Stomach smooth muscle (tissue), 2 donors: Measurements from ENCODE around the gene ZNF436.

Source experiments
- H3K27ac ChIP-seq: one replicate; pipeline ENCODE4 v1.7.0; 2013; ENCODE audit warnings: mild to moderate bottlenecking, low read length, inconsistent platforms
- H3K27me3 ChIP-seq, 2 donors: one replicate each; pipeline ENCODE4 v1.7.0; 2013; ENCODE audit warnings: low read length in 2 of 2; ENCODE audit not compliant: insufficient read depth in 2 of 2, control insufficient read depth in 1 of 2
- H3K36me3 ChIP-seq, 2 donors: one replicate each; pipeline ENCODE4 v1.7.0; 2013; ENCODE audit warnings: low read length in 2 of 2; ENCODE audit not compliant: control insufficient read depth in 2 of 2, insufficient read depth in 2 of 2
- H3K4me1 ChIP-seq: one replicate; pipeline ENCODE4 v1.7.0; 2013; ENCODE audit warnings: low read length; ENCODE audit not compliant: control insufficient read depth, insufficient read depth
- H3K4me3 ChIP-seq, 2 donors: one replicate each; pipeline ENCODE4 v1.7.0; 2013; ENCODE audit warnings: low read length in 2 of 2
- H3K9ac ChIP-seq, 2 donors: one replicate each; pipeline ENCODE4 v1.7.0; 2013; ENCODE audit warnings: low read length in 2 of 2, mild to moderate bottlenecking in 1 of 2
- H3K9me3 ChIP-seq, 2 donors: one replicate each; pipeline ENCODE4 v1.7.0; 2013; ENCODE audit warnings: low read length in 2 of 2; ENCODE audit not compliant: control insufficient read depth in 2 of 2
- donor health status: healthy.
- donor health status: Pancreatic carcinoma.

The ZNF436 gene

GRCh38 chr1:23402286-23403037 is 32.8 kb upstream of the ZNF436 start:
- Histone ChIP-seq H3K4me3 (no peak overlapping the region), H3K27me3 (no peaks in the 10 kb centered on the region), H3K9ac (no peak overlapping the region), H3K27ac (peak overlapping the region; percentile 46), H3K36me3 (peaks cover 10 to 21% of the 10 kb centered on the region in 2 donors), H3K9me3 (no peaks in the 10 kb centered on the region), H3K4me1 (peaks cover 19% of the 10 kb centered on the region)

DNA sequence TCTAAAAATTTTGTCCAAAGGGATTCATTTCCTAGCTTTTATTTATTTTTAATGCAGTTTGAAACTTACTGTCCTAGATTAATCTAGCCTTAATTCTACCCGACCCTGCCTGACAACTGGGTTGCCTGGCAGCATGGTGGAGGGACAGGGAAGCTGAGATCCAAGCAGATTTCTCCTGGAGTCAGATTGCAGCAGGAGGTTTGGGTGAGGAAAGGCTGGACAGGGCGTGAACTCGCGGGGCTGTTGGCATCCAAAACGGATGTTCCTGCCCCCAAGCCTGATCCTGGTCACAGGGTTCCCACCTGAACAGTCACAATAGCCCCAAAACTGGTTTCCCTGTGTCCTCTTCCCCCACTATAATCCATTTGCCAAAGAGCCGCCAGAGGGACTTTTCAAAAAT is 31.7 kb upstream of the ZNF436 start:
- Histone ChIP-seq H3K36me3 (peaks cover 17 to 21% of the 10 kb centered on the region in 2 donors), H3K4me1 (peaks cover 19% of the 10 kb centered on the region), H3K27ac (peak overlapping the region; percentile 49), H3K4me3 (no peak overlapping the region), H3K9ac (peak overlapping the region in 1 of 2 donors; percentile 10), H3K27me3 (no peaks in the 10 kb centered on the region), H3K9me3 (no peaks in the 10 kb centered on the region)

DNA sequence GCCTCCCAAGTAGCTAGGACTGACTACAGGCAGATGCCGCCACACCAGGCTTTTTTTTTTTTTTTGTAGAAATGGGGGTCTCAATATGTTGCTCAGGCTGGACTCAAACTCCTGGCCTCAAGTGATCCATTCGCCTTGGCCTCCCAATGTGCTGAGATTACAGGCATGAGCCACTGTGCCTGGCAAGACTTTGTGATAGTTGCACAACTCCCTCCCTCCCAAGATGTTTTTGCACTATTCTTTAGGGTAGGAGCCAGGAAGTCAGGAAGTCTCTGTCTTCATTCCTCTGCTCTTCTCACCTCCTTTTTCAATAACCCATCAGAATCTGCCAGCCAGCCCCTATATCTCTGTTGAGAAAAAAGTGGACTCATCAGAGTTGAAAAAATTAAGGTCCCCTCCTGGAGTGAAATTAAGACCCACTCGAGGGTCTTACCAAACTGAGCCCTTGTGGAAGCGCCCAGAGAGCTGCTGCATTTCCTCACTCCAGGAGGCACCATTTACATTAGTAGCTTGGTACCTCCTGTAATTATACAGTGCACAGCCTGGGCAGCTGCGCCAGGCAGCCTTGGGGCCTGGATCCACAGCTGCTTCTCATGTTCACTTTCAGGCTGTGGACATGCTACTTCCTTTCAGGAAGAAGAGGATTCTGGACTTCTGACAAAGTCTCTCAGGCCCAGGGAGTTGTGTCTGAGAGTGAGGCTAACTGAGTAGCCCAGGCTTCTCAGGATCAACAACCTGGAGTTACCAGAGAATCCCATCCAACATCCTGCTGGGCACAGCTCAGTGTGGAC is 30.9 kb upstream of the ZNF436 start:
- Histone ChIP-seq H3K27me3 (no peaks in the 10 kb centered on the region), H3K4me3 (no peak overlapping the region), H3K9ac (peak overlapping the region in 1 of 2 donors; percentile 21), H3K9me3 (no peaks in the 10 kb centered on the region), H3K27ac (no peak overlapping the region), H3K4me1 (peaks cover 19% of the 10 kb centered on the region), H3K36me3 (peaks cover 18 to 23% of the 10 kb centered on the region in 2 donors)

DNA sequence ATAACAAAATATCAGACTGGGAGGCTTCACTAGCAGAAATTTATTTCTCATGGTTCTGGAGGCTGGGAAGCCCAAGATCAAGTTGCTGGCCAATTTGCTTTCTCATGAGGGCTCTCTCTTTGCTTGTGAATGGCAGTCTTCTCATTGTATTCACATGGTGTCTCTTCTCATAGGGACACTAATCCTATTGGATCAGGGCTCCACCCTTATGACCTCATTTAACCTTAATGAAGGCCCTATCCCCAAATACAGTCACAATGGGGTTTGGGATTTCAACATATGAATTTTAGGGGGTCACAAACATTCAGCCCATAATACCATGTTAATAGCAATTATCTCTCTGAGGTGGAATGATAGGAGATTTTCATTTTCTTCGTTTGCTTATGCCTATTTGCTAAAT is 29.6 kb upstream of the ZNF436 start:
- Histone ChIP-seq H3K27ac (no peak overlapping the region), H3K9me3 (no peaks in the 10 kb centered on the region), H3K9ac (no peak overlapping the region), H3K4me3 (no peak overlapping the region), H3K4me1 (peaks cover 26% of the 10 kb centered on the region), H3K27me3 (no peaks in the 10 kb centered on the region), H3K36me3 (peaks cover 17 to 25% of the 10 kb centered on the region in 2 donors)

- H3K27ac ChIP-seq = no peak overlapping the region
These were observed 28.3 kb upstream of the ZNF436 start for GRCh38 chr1:23397908-23398307.

GRCh38 chr1:23396380-23396779 is 26.7 kb upstream of the ZNF436 start:
- peaks cover 24% of the 10 kb centered on the region for H3K4me1 ChIP-seq
- H3K4me3 ChIP-seq = no peak overlapping the region
- H3K36me3 ChIP-seq = peaks cover 15 to 20% of the 10 kb centered on the region in 2 donors
- H3K9me3 ChIP-seq = no peaks in the 10 kb centered on the region
- peak overlapping the region; percentile 11 for H3K27ac ChIP-seq
- no peak overlapping the region for H3K9ac ChIP-seq
- no peaks in the 10 kb centered on the region for H3K27me3 ChIP-seq

More at GRCh38 chr1:23397908-23398307, 28.3 kb upstream of the ZNF436 start:
- Histone ChIP-seq H3K4me1 (peaks cover 26% of the 10 kb centered on the region), H3K36me3 (peaks cover 17 to 29% of the 10 kb centered on the region in 2 donors), H3K9me3 (no peaks in the 10 kb centered on the region), H3K9ac (no peak overlapping the region), H3K27me3 (no peaks in the 10 kb centered on the region), H3K4me3 (no peak overlapping the region)

DNA sequence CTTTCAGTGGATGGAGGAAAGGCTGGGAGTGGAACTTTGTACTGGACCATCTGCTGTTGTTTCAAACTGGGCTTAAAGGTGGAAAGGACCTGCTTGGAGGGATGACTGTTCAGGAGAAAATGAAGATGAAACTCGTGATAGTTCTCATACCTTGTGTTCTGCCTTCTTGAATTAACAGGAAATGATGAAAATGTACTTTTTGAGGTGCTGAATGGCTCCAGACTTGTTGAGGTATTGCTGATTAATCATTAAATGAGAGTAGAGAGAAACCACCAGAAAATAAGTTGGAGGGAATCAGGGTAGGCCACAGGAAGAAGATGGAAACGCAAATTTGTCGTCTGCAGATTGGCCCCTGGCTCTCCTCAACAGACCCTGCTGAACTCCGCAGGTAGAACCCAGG is 26.2 kb upstream of the ZNF436 start:
- no peak overlapping the region for H3K9ac ChIP-seq
- peaks cover 24% of the 10 kb centered on the region for H3K4me1 ChIP-seq
- peaks cover 15 to 18% of the 10 kb centered on the region in 2 donors for H3K36me3 ChIP-seq
- no peak overlapping the region for H3K4me3 ChIP-seq
- H3K27me3 ChIP-seq = no peaks in the 10 kb centered on the region
- peak overlapping the region; percentile 85 for H3K27ac ChIP-seq
- no peaks in the 10 kb centered on the region for H3K9me3 ChIP-seq

DNA sequence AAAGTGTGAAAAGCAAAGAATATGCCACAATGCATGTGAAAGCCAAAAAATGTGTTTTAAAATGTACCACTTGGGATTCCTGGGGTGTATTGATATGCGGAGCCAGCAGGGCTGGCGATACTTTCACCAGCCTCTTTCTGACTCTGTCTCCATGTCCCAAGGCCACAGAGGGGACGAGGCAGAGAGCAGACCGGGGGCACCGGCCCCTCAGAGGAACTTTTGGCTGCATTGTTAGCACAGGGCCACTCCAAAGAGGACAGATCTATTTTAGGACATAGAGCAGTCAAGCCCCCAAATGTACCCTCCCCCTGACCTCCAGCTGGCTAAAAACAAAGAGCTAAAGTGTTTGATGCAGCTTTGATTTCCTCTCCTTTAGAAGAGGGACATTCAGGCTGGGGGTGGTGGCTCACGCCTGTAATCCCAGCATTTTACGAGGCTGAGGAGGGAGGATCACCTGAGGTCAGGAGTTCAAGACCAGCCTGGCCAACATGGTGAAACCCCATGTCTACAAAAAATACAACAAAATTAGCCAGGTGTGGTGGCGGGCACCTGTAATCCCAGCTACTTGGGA is 25.6 kb upstream of the ZNF436 start:
- no peaks in the 10 kb centered on the region for H3K27me3 ChIP-seq
- H3K4me3 ChIP-seq = peak overlapping the region in 1 of 2 donors; percentile 22
- peaks cover 15 to 18% of the 10 kb centered on the region in 2 donors for H3K36me3 ChIP-seq
- H3K27ac ChIP-seq = peak overlapping the region; percentile 85
- peaks cover 24% of the 10 kb centered on the region for H3K4me1 ChIP-seq
- no peaks in the 10 kb centered on the region for H3K9me3 ChIP-seq
- H3K9ac ChIP-seq = peak overlapping the region in 1 of 2 donors; percentile 65

- H3K9ac ChIP-seq = peak overlapping the region; percentile 13 to 65
- no peaks in the 10 kb centered on the region for H3K27me3 ChIP-seq
- H3K4me3 ChIP-seq = peak overlapping the region in 1 of 2 donors; percentile 22
- peaks cover 15 to 17% of the 10 kb centered on the region in 2 donors for H3K36me3 ChIP-seq
- no peaks in the 10 kb centered on the region for H3K9me3 ChIP-seq
- H3K27ac ChIP-seq = peak overlapping the region; percentile 85
- H3K4me1 ChIP-seq = peaks cover 24% of the 10 kb centered on the region
These were observed 25.0 kb upstream of the ZNF436 start for GRCh38 chr1:23394684-23395083.

- H3K36me3 ChIP-seq = peaks cover 15 to 17% of the 10 kb centered on the region in 2 donors
- no peaks in the 10 kb centered on the region for H3K9me3 ChIP-seq
- H3K27me3 ChIP-seq = no peaks in the 10 kb centered on the region
- peaks cover 24% of the 10 kb centered on the region for H3K4me1 ChIP-seq
- peak overlapping the region; percentile 0 to 65 for H3K9ac ChIP-seq
- H3K27ac ChIP-seq = peak overlapping the region; percentile 85
- peak overlapping the region in 1 of 2 donors; percentile 35 for H3K4me3 ChIP-seq
These were observed 24.5 kb upstream of the ZNF436 start for GRCh38 chr1:23394181-23394580.
